ENCODE data around the gene NAGS.
A peak's percentile ranks its signal among the peaks of the same experiment; 100 is the strongest.
"Not testable (repeated sequence)": the region's sequence is repeated elsewhere in the genome, so short reads cannot be mapped to it uniquely, and the experiment has no call there.

The NAGS gene

DNA sequence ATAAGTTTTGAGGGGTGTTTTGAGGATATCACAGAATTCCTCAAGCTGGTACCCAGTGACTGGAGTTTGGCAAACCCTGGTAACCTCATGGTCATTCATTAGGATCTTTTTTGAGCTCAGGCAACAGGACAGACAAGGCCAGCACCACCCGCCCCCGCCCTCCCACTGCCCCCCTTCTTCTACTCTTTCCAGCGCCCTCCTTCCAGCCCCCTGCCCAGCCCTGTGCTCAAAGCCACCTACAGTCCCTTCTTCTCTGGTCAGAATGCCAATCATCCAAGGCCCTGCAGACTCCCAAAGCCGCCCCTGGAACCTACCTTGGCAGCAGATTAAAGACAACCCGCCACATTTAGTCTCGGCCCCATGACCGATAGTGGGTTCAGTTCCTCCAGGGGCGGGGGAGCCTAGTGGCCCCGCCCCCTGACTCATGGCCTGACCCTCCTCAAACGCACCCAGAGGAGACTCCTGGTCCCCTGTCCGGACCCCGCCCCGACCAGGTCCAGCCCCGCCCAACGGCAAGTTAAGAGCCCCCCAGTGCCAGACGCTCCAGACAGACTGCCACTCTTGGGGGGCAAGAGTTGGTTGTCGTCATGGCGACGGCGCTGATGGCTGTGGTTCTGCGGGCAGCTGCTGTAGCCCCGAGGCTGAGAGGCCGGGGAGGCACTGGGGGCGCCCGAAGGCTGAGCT lies at the start of gene NAGS:
Gene NAGS, plus strand, starts transcription at position 546 of the 684 bp plus-strand sequence. Its CDS starts 42 bp downstream, at position 588.
- in situ Hi-C loops (cut with HindIII; ENCODE audit: low pct_unique_long_range_greater_than_20kb, low sequenced_read_pairs): no loop called here
- no peak for DNase-seq (ENCODE audit: low read depth in 1 of 2, low spot score in 1 of 2)
- no peak for TF ChIP-seq JUND (IDR thresholded peaks at IDR 0.05; ENCODE audit: low read depth)

- TF ChIP-seq JUND (IDR thresholded peaks at IDR 0.05; ENCODE audit: low read depth): no peak
- in situ Hi-C loops (cut with HindIII; ENCODE audit: low pct_unique_long_range_greater_than_20kb, low sequenced_read_pairs): no loop called here
- no peak for DNase-seq (ENCODE audit: low read depth in 1 of 2, low spot score in 1 of 2)
Observed at GRCh38 chr17:43956222-43956621, 48.2 kb upstream of the NAGS start.

GRCh38 chr17:43958748-43959352 lies 45.6 kb upstream of the NAGS start:
- in situ Hi-C loops (cut with HindIII; ENCODE audit: low pct_unique_long_range_greater_than_20kb, low sequenced_read_pairs): no loop called here
- no peak for DNase-seq (ENCODE audit: low read depth in 1 of 2, low spot score in 1 of 2)
- TF ChIP-seq JUND (IDR thresholded peaks at IDR 0.05; ENCODE audit: low read depth): no peak

- DNase-seq (ENCODE audit: low read depth in 1 of 2, low spot score in 1 of 2); in situ Hi-C loops (cut with HindIII; ENCODE audit: low pct_unique_long_range_greater_than_20kb, low sequenced_read_pairs): not testable (repeated sequence)
Observed at GRCh38 chr17:43961292-43961691, 43.1 kb upstream of the NAGS start.

DNA sequence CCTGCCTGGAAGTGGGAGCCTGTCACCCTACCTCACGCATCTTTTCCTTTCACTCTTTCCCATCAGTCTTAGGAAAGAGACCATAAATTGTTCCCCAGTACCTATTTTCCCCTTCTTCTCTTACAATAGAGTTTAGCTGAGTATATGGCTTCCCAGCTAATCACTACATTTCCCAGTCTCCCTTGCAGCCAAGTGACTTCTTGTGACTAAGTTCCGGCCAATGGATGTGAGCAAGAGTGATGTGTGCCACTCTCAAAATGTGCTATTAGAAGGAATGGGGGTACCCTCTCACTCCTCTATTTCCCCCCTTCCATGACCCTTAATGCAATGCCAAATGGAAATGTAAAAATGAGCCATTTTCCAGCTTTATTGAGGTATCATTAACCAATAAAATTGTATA lies 42.5 kb upstream of the NAGS start:
- in situ Hi-C loops (cut with HindIII; ENCODE audit: low pct_unique_long_range_greater_than_20kb, low sequenced_read_pairs): no loop called here
- no peak for TF ChIP-seq JUND (IDR thresholded peaks at IDR 0.05; ENCODE audit: low read depth)
- no peak for DNase-seq (ENCODE audit: low read depth in 1 of 2, low spot score in 1 of 2)

- TF ChIP-seq JUND (IDR thresholded peaks at IDR 0.05; ENCODE audit: low read depth): no peak
- no peak for DNase-seq (ENCODE audit: low read depth in 1 of 2, low spot score in 1 of 2)
- in situ Hi-C loops (cut with HindIII; ENCODE audit: low pct_unique_long_range_greater_than_20kb, low sequenced_read_pairs): no loop called here
Observed at GRCh38 chr17:43962479-43962878, 41.9 kb upstream of the NAGS start.

- in situ Hi-C loops (cut with HindIII; ENCODE audit: low pct_unique_long_range_greater_than_20kb, low sequenced_read_pairs): no loop called here
- TF ChIP-seq JUND (IDR thresholded peaks at IDR 0.05; ENCODE audit: low read depth): no peak
- peak in 1 of 2 experiments; percentile 19 for DNase-seq (ENCODE audit: low read depth in 1 of 2, low spot score in 1 of 2)
Observed at GRCh38 chr17:43966276-43966675, 38.1 kb upstream of the NAGS start.

- no peak for TF ChIP-seq JUND (IDR thresholded peaks at IDR 0.05; ENCODE audit: low read depth)
- in situ Hi-C loops (cut with HindIII; ENCODE audit: low pct_unique_long_range_greater_than_20kb, low sequenced_read_pairs): no loop called here
- no peak for DNase-seq (ENCODE audit: low read depth in 1 of 2, low spot score in 1 of 2)
Observed at GRCh38 chr17:43967251-43967875, 37.1 kb upstream of the NAGS start.

DNA sequence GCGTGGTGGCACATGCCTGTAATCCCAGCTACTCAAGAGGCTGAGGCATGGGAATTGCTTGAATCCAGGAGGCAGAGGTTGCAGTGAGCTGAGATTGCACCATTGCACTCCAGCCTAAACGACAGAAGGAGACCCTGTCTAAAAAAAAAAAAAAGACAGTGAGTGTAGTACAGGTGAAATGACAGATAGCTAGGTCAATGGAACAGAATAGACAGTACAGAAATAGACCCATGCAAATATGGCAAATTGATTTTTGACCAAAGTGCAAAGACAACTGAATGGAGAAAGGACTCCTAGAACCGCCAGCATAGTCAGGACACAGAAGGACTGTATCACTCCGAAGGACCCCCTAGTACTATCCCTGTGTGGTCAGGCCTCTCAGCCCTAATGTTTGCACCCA lies 34.1 kb upstream of the NAGS start:
- no peak for TF ChIP-seq JUND (IDR thresholded peaks at IDR 0.05; ENCODE audit: low read depth)
- no peak for DNase-seq (ENCODE audit: low read depth in 1 of 2, low spot score in 1 of 2)
- in situ Hi-C loops (cut with HindIII; ENCODE audit: low pct_unique_long_range_greater_than_20kb, low sequenced_read_pairs): no loop called here

DNA sequence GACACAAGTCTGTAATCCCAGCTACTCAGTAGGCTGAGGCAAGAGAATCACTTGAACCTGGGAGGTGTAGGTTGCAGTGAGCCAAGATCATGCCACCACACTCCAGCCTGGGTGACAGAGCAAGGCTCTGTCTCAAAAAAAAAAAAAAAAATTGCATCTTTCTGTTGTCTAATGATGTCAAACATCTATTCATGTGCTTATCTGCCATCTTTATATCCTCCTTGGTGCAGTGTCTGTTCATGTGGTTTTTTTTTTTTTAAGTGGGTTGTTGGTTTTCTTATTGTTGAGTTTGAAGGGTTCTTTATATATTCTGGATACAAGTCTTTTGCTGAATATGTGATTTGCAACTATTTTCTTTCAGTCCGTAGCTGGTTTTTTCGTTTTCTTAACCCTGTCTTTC lies 33.0 kb upstream of the NAGS start:
- in situ Hi-C loops (cut with HindIII; ENCODE audit: low pct_unique_long_range_greater_than_20kb, low sequenced_read_pairs); DNase-seq (ENCODE audit: low read depth in 1 of 2, low spot score in 1 of 2): not testable (repeated sequence)

DNA sequence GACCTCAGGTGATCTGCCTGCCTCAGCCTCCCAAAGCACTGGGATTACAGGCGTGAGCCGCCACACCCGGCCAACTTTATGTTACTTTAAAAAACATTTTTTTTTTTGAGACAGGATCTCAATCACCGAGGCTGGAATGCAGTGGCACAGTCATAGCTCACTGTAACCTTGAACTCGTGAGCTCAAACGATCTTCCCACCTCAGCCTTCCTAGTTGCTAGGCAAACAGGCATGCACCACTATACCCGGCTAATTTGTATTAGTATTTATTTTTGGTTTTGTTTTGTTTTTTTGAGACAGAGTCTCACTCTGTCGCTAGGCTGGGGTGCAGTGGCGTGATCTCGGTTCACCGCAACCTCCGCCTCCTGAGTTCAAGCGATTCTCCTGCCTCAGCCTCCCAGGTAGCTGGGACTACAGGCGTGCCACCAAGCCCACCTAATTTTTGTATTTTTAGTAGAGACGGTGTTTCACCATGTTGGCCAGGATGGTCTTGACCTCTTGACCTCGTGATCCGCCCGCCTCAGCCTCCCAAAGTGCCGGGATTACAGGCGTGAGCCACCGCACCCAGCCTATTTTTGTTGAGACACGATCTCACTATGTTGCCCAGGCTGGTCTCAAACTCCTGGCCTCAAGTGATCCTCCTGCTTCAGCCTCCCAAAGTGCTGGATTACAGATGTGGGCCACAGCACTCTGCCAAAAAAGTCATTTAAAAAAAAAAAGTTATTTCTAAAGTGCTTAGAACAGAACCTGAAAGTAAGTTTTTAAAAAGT lies 31.8 kb upstream of the NAGS start:
- in situ Hi-C loops (cut with HindIII; ENCODE audit: low pct_unique_long_range_greater_than_20kb, low sequenced_read_pairs); DNase-seq (ENCODE audit: low read depth in 1 of 2, low spot score in 1 of 2): not testable (repeated sequence)

GRCh38 chr17:43974382-43975266 lies 29.8 kb upstream of the NAGS start:
- TF ChIP-seq JUND (IDR thresholded peaks at IDR 0.05; ENCODE audit: low read depth): no peak
- in situ Hi-C loops (cut with HindIII; ENCODE audit: low pct_unique_long_range_greater_than_20kb, low sequenced_read_pairs): no loop called here
- DNase-seq (ENCODE audit: low read depth in 1 of 2, low spot score in 1 of 2): no peak
